Prostate gland (tissue), 2 donors: ENCODE measurements around the gene ARID5A.

Source experiments
- CTCF ChIP-seq, 4 experiments: fragments of 200-600 bp in 2 of 4; fragments of 450-650 bp in 2 of 4; sonication (generic) in 2 of 4; IDR thresholded peaks; 1 replicate in 3 of 4; 2 replicates in 1 of 4; pipeline ENCODE4 v1.5.1; 2016 to 2019; ENCODE audit warnings: antibody characterized with exemption in 4 of 4, mild to moderate bottlenecking in 2 of 4, moderate library complexity in 2 of 4
- POLR2A ChIP-seq: fragments of 450-650 bp; IDR thresholded peaks from one replicate; pipeline ENCODE4 v1.6.1; 2016; ENCODE audit warnings: antibody characterized with exemption, mild to moderate bottlenecking
- POLR2AphosphoS5 ChIP-seq: sonication (generic); formaldehyde crosslinking; IDR thresholded peaks from one replicate; pipeline ENCODE4 v1.6.1; 2017; ENCODE audit warnings: antibody characterized with exemption

DNA sequence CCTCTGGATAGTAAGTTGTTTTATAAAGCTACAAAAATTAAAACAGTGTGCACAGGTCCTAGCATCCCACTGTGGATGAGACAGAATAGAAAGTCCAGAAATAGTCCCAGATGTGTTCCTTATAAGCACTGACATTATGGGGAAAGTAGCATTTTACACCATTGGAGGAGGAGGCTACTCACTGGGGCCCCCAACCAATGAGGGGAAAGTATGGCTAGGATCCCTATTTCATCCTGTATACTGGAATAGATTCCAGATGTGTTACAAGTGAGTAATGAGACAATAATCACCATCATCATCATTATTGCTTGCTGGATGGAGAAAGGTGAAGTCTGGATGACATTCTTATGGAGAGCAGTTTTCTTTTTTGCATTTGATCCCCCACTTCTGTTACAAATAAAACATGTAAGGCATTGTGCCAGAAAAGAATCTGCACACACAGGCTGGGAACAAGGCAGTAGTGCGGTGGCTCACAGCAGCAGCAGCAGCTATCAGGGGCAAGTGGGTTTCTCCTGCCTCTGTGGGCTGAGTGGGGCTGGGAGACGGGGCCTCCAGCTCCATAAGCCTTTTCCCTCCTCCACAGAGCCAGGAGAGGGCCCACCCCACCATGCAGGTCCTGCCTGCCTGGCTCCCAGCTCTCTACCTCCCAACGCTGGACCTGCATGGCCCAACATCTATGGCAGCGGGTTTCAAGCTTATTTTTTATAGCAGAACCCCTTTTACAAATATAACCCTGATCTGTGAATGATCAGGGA lies 5.0 kb downstream of the ARID5A start:
- TF ChIP-seq CTCF (IDR thresholded peaks at IDR 0.05): no peak
- no peak for TF ChIP-seq POLR2A
- TF ChIP-seq POLR2AphosphoS5: no peak
